HG03520 (cell line): Measurements from ENCODE around the gene HMGB1.
"Not testable (repeated sequence)": the region's sequence is repeated elsewhere in the genome, so short reads cannot be mapped to it uniquely, and the experiment has no call there.

Source experiments
- ATAC-seq: cut with Tn5 transposase; IDR thresholded peaks from one replicate; pipeline ENCODE4 v1.9.1; 2021; ENCODE audit warnings: mild to moderate bottlenecking, moderate library complexity; ENCODE audit not compliant: unreplicated experiment

Gene HMGB1

GRCh38 chr13:30466841-30467252 is 1.1 kb upstream of the HMGB1 start:
- ATAC-seq, result no peak

GRCh38 chr13:30466358-30466714 is 600 bp upstream of the HMGB1 start:
- ATAC-seq, result no peak

- no peak for ATAC-seq
Observed at GRCh38 chr13:30465343-30465592, 468 bp downstream of the HMGB1 start.

- ATAC-seq, result peak; percentile 19
Observed at GRCh38 chr13:30464496-30465342, 1.0 kb downstream of the HMGB1 start.

GRCh38 chr13:30463787-30464495 is 1.8 kb downstream of the HMGB1 start:
- ATAC-seq, result peak; percentile 29

- not testable (repeated sequence) for ATAC-seq
Observed at GRCh38 chr13:30461279-30462066, 4.3 kb downstream of the HMGB1 start.

GRCh38 chr13:30457306-30457891 is 8.3 kb downstream of the HMGB1 start:
- no peak for ATAC-seq

- no peak for ATAC-seq
Observed at GRCh38 chr13:30456290-30456689, 9.4 kb downstream of the HMGB1 start.

DNA sequence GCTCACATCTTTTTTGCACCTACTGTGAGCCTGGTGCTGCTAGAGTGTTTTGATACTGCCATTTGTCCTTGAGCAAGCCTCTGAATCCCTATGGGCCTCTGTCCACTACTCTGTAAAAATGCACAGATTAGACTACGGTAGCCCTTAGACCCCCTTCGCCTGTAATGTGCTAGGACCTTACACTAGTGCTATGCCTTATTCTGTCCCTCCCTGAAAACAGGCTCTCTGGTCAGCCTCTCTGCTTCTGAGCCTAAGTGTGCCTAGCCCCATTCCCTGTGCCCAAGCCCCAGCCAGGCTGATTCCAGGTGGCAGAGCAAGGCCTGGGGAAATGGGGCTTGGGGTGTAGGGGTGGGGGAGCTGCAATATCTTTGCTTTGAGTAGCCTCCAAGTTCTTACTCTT is 10.7 kb downstream of the HMGB1 start:
- ATAC-seq, result no peak

GRCh38 chr13:30453727-30454126 is 12.0 kb downstream of the HMGB1 start:
- no peak for ATAC-seq

- not testable (repeated sequence) for ATAC-seq
Observed at GRCh38 chr13:30451476-30451875, 14.3 kb downstream of the HMGB1 start.

- no peak for ATAC-seq
Observed at GRCh38 chr13:30450066-30450465, 15.7 kb downstream of the HMGB1 start.

GRCh38 chr13:30448441-30448840 is 17.3 kb downstream of the HMGB1 start:
- no peak for ATAC-seq

DNA sequence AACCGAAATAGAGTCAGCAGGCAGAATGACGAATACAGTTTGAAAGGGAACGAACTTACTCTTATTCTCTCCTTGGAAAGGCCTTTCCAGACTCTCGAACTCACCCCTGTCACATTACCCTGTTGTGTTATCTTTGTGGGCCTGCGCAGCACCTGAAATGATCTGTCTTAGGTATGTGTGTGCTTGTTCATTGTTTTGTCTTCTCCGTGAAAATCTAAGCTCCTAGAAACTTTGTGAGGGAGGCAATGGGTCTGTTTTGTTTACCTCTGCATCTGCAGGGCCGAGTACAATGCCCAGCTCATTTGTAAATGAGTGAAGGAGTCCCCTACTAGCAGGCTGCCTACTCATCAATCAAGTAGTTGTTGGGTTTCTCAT is 19.6 kb downstream of the HMGB1 start:
- peak; percentile 6 for ATAC-seq

DNA sequence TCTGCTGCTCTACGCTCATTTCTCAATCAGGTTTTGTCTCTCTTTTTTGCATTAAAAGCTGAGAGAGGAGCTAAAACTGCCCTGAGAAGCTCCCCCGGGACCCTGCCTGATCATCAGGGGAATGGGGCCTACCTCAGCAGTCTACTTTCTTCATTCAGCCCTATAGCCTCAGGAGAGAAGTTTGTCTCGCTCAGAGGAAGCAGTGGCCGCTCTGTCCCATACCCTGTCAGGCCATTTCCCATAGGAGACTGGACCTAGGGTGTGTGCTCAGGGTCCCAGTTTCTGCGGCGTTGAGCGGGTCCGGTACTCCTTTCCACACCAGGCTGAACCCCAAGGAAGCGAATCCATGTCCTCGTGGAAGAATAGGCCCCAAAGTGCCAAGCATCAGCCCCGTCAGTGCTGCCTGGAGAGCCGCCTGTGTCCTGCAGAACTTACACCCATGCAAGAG is 21.8 kb downstream of the HMGB1 start:
- no peak for ATAC-seq

GRCh38 chr13:30443491-30443890 is 22.2 kb downstream of the HMGB1 start:
- ATAC-seq, result not testable (repeated sequence)

DNA sequence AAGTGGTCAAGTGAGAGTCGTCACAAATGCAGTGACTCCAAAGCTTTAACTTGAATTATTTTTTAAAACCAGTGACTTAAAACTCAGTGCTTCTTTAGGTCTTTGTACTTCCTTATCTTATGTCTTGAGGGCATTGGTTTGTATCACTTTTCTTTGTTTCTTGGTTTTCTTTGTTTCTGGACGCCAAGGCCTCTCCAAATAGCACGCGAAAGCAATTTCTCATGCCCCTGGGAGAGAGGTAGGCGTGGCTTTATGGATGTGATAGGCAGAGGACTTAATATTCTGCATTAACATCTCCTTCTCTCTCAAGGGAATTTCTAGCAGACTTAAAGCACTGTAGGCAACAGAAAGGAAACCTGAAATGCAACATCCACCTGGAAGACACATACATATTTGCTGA is 22.8 kb downstream of the HMGB1 start:
- ATAC-seq, result no peak

DNA sequence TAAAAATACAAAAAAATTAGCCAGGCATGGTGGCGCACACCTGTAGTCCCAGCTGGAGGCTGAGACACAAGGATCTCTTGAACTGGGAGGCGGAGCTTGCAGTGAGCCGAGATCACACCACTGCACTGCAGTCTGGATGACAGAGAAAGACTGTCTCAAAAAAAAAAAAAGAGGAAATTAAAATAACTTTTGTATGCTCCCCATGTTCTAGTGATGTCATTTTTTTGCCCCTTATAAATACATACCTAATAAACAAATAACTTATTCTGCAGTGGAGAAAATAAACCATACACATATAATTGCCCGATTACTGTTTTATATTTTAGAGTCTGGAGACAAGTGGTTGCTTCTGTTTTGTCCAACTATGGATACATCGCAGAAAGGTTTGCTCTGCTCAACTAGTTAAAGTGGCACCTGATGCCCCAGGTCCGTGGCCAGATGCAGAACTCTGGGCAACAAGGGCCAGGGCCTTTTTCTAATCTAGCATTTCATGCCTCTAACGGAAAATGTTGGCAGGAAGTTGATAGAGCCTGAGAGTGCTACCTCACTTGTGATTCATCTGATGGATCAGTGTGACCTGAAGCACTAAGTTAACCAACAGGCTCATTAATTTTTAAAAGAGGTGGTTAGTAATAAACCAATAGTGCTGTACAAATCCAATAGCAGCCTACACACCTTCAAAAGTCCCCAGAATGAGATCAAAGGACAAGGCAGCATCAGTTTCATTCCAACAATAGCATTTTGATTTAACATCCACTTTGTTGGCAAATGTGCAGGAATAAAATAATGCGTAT is 24.6 kb downstream of the HMGB1 start:
- ATAC-seq, result no peak

GRCh38 chr13:30438286-30438685 is 27.4 kb downstream of the HMGB1 start:
- no peak for ATAC-seq

DNA sequence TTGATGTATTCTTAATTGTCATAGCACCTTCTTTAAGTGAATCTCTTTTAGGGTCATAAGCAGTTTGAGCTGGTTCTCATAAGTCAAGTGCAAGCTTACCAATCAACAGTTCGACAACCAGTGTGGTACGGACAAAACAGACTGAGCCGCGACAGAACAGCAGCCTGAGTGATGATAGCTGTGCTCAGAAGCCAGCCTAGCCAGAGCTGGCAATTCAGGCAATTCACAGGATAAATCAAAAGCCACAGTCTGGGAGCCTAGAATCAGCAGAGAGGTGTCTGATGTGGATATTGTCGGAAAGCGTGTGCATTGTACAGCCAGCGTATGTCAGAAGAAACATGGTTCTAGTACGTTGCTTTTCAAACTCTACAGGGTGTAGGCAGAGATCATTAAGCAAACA is 28.6 kb downstream of the HMGB1 start:
- no peak for ATAC-seq
